BLaER1 (cell line): ENCODE data around the gene NUP93.

Experiments used
- H3K27ac ChIP-seq: shearing (Covaris generic); formaldehyde crosslinking; 2 replicates; pipeline ENCODE4 v1.8.1; 2022
- H3K27me3 ChIP-seq: shearing (Covaris generic); formaldehyde crosslinking; 2 replicates; pipeline ENCODE4 v1.8.1; 2022
- H3K36me3 ChIP-seq: shearing (Covaris generic); formaldehyde crosslinking; 2 replicates; pipeline ENCODE4 v1.8.1; 2022
- H3K4me1 ChIP-seq: shearing (Covaris generic); formaldehyde crosslinking; 2 replicates; pipeline ENCODE4 v1.8.1; 2022
- H3K4me2 ChIP-seq: shearing (Covaris generic); formaldehyde crosslinking; 2 replicates; pipeline ENCODE4 v1.8.1; 2022
- H3K4me3 ChIP-seq: shearing (Covaris generic); formaldehyde crosslinking; 2 replicates; pipeline ENCODE4 v1.8.1; 2022
- H3K9ac ChIP-seq: shearing (Covaris generic); formaldehyde crosslinking; 2 replicates; pipeline ENCODE4 v1.8.1; 2022
- H3K9me3 ChIP-seq: shearing (Covaris generic); formaldehyde crosslinking; 2 replicates; pipeline ENCODE4 v1.8.1; 2022
- H4K20me1 ChIP-seq: shearing (Covaris generic); formaldehyde crosslinking; 2 replicates; pipeline ENCODE4 v1.8.1; 2022
- Cebpa-rat ChIP-seq: shearing (Covaris generic); IDR thresholded peaks from 2 replicates; pipeline ENCODE4 v1.8.1; 2022

Gene NUP93

DNA sequence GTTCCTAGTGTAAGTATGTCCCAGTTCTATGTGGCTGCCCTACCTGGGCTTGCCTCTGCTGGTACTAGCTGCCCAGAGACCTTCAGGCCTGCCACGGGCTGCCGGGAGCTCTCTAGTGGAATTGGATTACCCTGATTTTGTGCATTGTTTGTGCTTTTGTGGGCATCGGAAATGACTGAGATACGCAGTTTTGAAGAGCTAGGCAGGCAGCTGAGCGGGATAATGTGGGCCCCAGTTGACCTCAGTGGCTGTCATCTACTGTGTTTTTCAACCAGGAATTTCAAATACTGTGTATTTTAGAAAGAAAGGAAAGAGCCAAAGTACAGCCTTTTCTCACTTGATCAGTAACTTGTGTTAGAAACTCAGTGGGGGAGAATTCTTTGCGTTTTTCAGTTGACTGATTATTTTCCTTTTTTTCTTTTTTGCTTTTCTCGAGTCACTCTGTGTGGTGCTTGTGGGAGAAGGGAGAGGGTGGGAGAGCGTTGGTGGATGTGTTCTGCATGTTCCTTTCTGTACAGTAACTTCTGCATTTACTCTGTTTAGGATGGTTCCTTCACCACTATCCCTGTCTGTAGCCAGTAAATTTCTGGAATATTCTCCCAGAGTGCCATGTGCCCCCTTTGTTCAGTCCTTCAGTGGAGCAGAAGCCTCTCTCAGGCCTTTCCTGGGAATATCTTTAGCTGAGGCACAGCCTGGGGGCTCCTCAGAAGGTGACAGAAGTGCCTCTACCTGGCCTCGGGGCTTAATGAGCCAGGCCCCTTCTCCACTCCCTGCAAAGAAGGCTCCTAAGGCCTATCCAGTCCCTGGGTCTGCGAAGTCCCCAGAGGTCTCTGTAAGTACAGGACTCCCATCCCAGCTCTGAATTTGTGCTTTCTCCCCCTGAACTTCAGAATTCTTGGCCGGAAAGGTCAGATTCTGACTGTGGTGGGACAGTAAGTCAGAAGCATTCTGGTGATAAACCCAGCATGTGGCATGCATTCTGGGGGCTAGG, 120.1 kb downstream of the NUP93 start:
- H3K9ac ChIP-seq, result no peak overlapping the region
- TF ChIP-seq Cebpa-rat, result no peak

DNA sequence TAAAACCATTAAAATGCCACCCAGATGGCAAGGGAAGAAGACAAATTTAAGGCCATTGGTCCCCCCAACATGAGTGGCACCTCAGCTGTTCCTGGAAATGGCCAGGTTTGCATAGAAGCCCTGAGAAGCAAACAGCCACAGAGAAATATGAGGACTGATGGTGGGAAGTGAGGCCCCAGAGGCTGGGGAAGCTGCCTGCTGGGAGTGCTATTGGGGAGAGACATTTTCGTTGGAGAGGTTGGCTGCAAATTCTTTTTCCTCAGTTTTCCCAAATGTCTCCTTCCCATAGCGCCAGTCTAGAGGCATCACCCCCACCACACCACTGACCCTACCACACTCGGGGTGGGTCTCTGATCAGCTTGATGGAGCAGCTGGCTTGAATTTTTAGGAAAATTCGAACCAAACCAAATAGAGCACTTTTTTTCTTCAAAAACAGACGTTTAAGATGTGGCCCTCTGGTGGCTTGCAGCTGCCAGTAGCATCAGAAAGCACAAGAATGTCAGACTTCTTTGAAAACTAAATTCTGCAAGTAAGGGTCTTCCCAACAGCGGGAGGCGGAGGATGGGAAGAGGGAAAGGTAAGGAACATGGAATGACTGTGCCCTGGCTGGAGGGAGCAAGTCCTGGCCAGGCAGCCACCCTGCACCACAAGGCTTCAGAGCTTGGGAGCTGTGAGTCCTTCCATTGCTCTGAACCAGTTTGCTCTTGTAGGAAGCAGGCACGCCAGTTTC, 121.9 kb downstream of the NUP93 start:
- Histone ChIP-seq H4K20me1 (no peaks in the 10 kb centered on the region), H3K9me3 (peaks cover 7% of the 10 kb centered on the region), H3K4me3 (no peak overlapping the region), H3K4me1 (peaks cover 54% of the 10 kb centered on the region), H3K4me2 (no peak overlapping the region), H3K36me3 (no peaks in the 10 kb centered on the region), H3K27ac (no peak overlapping the region), H3K27me3 (no peaks in the 10 kb centered on the region), H3K9ac (no peak overlapping the region)
- TF ChIP-seq Cebpa-rat, result no peak

More for the DNA sequence above, 120.1 kb downstream of the NUP93 start:
- Histone ChIP-seq H3K4me2 (peak overlapping the region; percentile 68), H3K4me1 (peaks cover 54% of the 10 kb centered on the region), H3K27me3 (no peaks in the 10 kb centered on the region), H3K4me3 (no peak overlapping the region), H3K36me3 (peaks cover 14% of the 10 kb centered on the region), H3K9me3 (peaks cover 7% of the 10 kb centered on the region), H3K27ac (peak overlapping the region; percentile 32; the same call in 1 of the 2 replicates), H4K20me1 (no peaks in the 10 kb centered on the region)

DNA sequence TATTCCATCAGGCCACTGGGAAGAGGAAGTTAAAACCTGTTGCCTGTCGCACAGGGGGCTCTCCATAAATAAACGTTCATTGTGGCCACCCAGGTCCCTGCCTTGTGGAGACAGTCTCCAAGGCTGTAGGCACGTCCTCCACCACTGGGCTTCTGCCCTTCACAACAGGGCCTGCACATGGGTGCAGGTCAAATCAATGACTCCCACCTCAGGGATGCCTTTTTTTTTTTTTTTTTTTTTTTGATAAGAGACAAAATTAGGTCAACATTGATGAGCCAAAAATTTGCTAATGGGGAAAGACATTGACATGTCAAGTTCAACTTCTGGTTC, 122.4 kb downstream of the NUP93 start:
- no peaks in the 10 kb centered on the region for H3K27me3 ChIP-seq
- H3K4me2 ChIP-seq, result no peak overlapping the region
- peaks cover 51% of the 10 kb centered on the region for H3K4me1 ChIP-seq
- H3K9me3 ChIP-seq, result peaks cover 7% of the 10 kb centered on the region
- no peak overlapping the region for H3K9ac ChIP-seq
- H4K20me1 ChIP-seq, result no peaks in the 10 kb centered on the region
- TF ChIP-seq Cebpa-rat, result no peak
- H3K27ac ChIP-seq, result no peak overlapping the region
- no peak overlapping the region for H3K4me3 ChIP-seq
- H3K36me3 ChIP-seq, result no peaks in the 10 kb centered on the region

DNA sequence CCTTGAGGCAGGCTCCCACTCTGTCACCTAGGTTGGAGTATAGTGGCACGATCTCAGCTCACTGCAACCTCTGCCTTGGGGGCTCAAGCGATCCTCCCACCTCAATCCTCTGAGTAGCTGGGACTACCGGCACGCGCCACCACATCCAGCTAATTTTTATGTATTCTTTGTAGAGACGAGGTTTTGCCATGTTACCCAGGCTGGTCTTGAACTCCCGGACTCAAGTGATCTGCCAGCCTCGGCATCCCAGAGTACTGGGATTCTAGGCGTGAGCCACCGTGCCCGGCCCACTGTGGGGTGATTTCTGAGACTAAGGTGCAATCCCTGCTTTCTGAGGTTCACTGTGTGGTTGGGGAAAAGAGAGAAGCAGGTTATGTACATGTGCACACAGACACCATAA, 123.0 kb downstream of the NUP93 start:
- H3K4me2 ChIP-seq, result no peak overlapping the region
- peaks cover 51% of the 10 kb centered on the region for H3K4me1 ChIP-seq
- no peak overlapping the region for H3K27ac ChIP-seq
- H3K9me3 ChIP-seq, result peaks cover 3% of the 10 kb centered on the region
- H3K4me3 ChIP-seq, result no peak overlapping the region
- TF ChIP-seq Cebpa-rat, result no peak
- H4K20me1 ChIP-seq, result no peaks in the 10 kb centered on the region
- no peaks in the 10 kb centered on the region for H3K36me3 ChIP-seq
- no peak overlapping the region for H3K9ac ChIP-seq
- H3K27me3 ChIP-seq, result no peaks in the 10 kb centered on the region

DNA sequence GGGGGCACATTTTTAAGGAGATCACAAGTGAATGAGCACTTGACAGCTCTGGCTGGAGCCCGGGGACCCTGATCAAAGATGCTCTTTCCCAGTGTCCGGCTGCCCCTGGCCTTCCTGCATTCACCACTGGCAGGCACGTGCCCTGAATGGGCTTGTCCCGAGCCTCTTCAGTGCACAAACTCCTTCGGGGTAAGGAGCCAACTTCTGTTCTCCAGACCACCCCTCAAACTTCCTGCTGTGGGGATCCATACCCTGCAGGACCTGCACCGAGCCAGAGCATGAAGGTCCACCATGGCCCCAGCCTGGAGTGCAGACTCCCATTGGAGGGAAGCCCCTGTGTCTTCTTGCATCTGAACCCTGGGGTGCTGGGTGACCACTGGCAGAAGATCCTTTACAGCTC, 125.3 kb downstream of the NUP93 start:
- H3K36me3 ChIP-seq, result no peaks in the 10 kb centered on the region
- H3K4me2 ChIP-seq, result no peak overlapping the region
- H3K27me3 ChIP-seq, result no peaks in the 10 kb centered on the region
- H3K9me3 ChIP-seq, result no peaks in the 10 kb centered on the region
- peaks cover 51% of the 10 kb centered on the region for H3K4me1 ChIP-seq
- H3K27ac ChIP-seq, result no peak overlapping the region
- TF ChIP-seq Cebpa-rat, result no peak
- H3K4me3 ChIP-seq, result no peak overlapping the region
- no peaks in the 10 kb centered on the region for H4K20me1 ChIP-seq
- no peak overlapping the region for H3K9ac ChIP-seq

DNA sequence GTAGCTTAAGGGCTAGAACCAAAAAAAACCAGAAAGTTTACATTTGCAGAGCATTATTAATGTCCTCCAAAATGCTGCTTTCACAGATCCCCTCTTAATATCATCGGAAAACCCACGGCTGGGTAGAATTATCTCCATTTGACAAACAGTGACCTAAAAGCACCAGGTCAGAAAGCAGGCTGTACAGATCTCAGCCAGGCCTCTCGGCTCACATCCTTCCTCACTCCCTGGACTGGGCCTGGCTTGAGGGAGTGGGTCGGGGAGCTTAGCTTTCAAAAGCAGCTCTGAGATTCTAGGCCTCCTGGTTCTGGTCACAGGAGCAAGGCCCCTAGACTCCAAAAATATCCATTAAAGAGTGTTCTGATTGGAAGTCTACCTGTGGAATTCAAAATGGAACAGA, 126.0 kb downstream of the NUP93 start:
- Histone ChIP-seq H3K36me3 (no peaks in the 10 kb centered on the region), H3K27ac (no peak overlapping the region), H4K20me1 (no peaks in the 10 kb centered on the region), H3K4me2 (no peak overlapping the region), H3K4me1 (peaks cover 51% of the 10 kb centered on the region), H3K4me3 (no peak overlapping the region), H3K27me3 (no peaks in the 10 kb centered on the region), H3K9ac (no peak overlapping the region), H3K9me3 (no peaks in the 10 kb centered on the region)
- TF ChIP-seq Cebpa-rat, result no peak

DNA sequence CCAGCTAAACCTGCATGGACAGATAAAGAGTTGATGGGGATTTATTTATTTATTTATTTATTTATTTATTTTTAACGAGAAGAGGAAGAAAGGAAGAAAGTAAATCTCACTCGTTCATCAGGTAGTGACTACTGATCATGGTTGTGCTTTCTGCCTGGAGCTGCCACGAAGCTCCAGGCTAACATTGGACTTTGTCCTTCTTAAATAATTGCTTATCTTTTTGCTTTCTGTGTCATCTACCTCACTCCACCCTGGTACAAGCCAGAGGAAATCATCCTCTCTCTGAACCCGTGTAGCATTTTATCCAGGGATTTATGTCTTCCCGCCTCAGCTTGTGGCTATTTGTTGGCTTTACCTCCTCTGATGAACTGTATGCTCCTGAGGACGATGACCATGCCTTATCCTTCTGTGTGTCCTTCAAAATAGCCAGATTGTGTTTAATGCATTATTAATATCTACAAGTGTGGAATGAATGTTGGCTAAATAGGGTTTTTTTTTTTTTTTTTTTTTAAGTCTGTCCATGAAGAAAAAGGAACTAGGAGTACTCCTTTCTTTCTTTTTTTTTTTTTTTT, 127.0 kb downstream of the NUP93 start:
- Histone ChIP-seq H4K20me1 (no peaks in the 10 kb centered on the region), H3K27ac (no peak overlapping the region), H3K36me3 (no peaks in the 10 kb centered on the region), H3K4me2 (no peak overlapping the region), H3K9me3 (no peaks in the 10 kb centered on the region), H3K4me1 (peaks cover 58% of the 10 kb centered on the region), H3K9ac (no peak overlapping the region), H3K27me3 (no peaks in the 10 kb centered on the region), H3K4me3 (no peak overlapping the region)
- no peak for TF ChIP-seq Cebpa-rat

DNA sequence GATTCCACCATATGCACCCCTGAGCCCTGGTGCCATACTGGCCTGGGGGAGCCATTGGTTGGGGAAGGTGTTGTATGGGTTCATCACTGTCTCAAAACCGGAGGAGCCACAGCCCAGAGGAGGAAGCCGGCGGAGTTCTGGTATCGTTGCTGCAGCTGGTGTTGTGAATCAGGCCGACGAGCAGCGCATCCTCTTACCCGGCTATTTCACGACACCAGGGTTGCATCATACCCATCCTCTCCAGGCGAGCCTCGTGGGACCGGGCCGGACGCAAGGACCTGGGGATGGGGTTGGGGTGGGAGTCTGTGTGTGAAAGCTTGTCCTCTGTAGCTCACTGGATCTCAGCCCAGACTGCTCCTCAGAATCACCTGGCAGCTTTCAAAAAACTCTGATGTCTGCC, 128.4 kb downstream of the NUP93 start:
- peak; percentile 96 for TF ChIP-seq Cebpa-rat
- Histone ChIP-seq H3K9me3 (no peaks in the 10 kb centered on the region), H3K4me3 (0 out of 2 replicates have a peak overlapping the region, but pooled peaks have one; percentile 26), H3K27ac (peak overlapping the region; percentile 92), H3K9ac (peak overlapping the region; percentile 65), H3K27me3 (no peaks in the 10 kb centered on the region), H3K4me1 (peaks cover 62% of the 10 kb centered on the region), H3K36me3 (no peaks in the 10 kb centered on the region), H4K20me1 (no peaks in the 10 kb centered on the region), H3K4me2 (peak overlapping the region; percentile 96)

DNA sequence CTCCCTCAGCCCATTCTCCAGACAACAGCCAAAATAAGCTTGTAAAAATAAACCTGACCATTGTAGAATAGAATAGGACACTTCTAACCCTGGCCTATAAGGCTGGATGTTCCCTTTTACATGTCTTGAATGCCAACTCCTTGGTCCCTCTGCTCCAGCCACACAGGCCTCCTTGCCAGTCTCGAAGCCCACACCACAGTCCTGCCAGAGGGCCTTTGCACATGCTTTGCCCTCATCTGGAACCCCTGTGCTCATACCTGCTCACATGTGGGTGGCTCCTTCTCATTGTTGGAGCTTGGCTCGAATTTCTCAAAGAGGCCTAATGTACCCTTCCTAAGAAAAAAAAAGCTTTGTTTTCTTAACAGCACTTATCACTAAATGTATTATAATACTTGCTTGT, 129.7 kb downstream of the NUP93 start:
- no peaks in the 10 kb centered on the region for H3K36me3 ChIP-seq
- H3K9ac ChIP-seq, result peak overlapping the region; percentile 78; the same call in 1 of the 2 replicates
- H3K27me3 ChIP-seq, result no peaks in the 10 kb centered on the region
- H3K4me2 ChIP-seq, result peak overlapping the region; percentile 96
- H4K20me1 ChIP-seq, result no peaks in the 10 kb centered on the region
- no peak overlapping the region for H3K4me3 ChIP-seq
- peak overlapping the region; percentile 92 for H3K27ac ChIP-seq
- TF ChIP-seq Cebpa-rat, result no peak
- no peaks in the 10 kb centered on the region for H3K9me3 ChIP-seq
- H3K4me1 ChIP-seq, result peaks cover 67% of the 10 kb centered on the region
